GM23338 (cell line): ENCODE data around the gene SEMA4D.

ENCODE experiments used
- CREB1 ChIP-seq: fragments of 250-450 bp; sonication (Bioruptor Pico); IDR thresholded peaks from 2 replicates; pipeline ENCODE4 v1.5.0; 2020; ENCODE audit warnings: low read depth, mild to moderate bottlenecking, moderate library complexity
- EZH2 ChIP-seq: fragments of 200-600 bp; sonication (generic); IDR thresholded peaks from one replicate; pipeline ENCODE4 v1.8.0; 2017; ENCODE audit warnings: antibody characterized with exemption, mild to moderate bottlenecking, low read depth; ENCODE audit not compliant: unreplicated experiment
- EZH2phosphoT487 ChIP-seq: fragments of 200-600 bp; sonication (generic); IDR thresholded peaks from one replicate; pipeline ENCODE4 v1.8.1; 2018; ENCODE audit warnings: antibody characterized with exemption; ENCODE audit not compliant: unreplicated experiment
- JUNB ChIP-seq: IDR thresholded peaks from one replicate; pipeline ENCODE4 v1.6.1; 2016; ENCODE audit warnings: antibody characterized with exemption; ENCODE audit not compliant: unreplicated experiment
- POLR2AphosphoS5 ChIP-seq: IDR thresholded peaks from 2 replicates; pipeline ENCODE4 v1.6.1; 2016; ENCODE audit warnings: antibody characterized with exemption, low read depth
- ZNF331 ChIP-seq: fragments of 250-450 bp; sonication (Bioruptor Pico); IDR thresholded peaks from 2 replicates; pipeline ENCODE4 v1.5.0; 2020; ENCODE audit warnings: low read depth, mild to moderate bottlenecking, moderate library complexity
- TF ChIP-seq, protein P1 (sequence below), 2 experiments: fragments of 200-600 bp in 1 of 2; sonication (generic) in 1 of 2; conservative IDR thresholded peaks; 2 replicates each; pipeline versions ENCODE4 v1.5.1 to v1.6.1; 2016 to 2017; ENCODE audit warnings: antibody characterized with exemption in 2 of 2, low read depth in 2 of 2, mild to moderate bottlenecking in 2 of 2, moderate library complexity in 1 of 2
- TF ChIP-seq, protein P2 (sequence below): IDR thresholded peaks from one replicate; pipeline ENCODE4 v1.6.1; 2018; ENCODE audit warnings: antibody characterized with exemption; ENCODE audit not compliant: unreplicated experiment
- TF ChIP-seq, protein P3 (sequence below): IDR thresholded peaks from 2 replicates; pipeline ENCODE4 v1.6.1; 2016; ENCODE audit warnings: antibody characterized with exemption

DNA sequence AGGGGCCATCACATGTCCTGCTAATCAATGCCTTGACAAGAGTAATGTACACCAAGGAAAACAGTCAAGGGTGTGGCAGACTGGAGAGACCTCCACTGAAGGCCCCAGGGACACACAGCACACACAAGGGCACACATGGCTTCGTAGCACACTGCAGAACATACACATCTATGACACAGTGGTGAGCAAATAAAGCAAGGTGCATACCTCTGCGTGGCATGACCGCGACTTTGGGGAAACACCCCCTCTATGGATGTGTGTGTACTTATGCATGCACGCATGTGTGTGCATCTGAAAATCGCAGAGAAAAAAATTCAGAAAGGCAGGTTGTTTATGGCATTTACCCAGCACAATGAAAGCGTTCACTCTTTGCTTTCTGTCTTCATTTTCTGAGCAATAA lies 20.5 kb downstream of the SEMA4D start:
- no peak for TF ChIP-seq EZH2phosphoT487
- TF ChIP-seq, protein P1, sequence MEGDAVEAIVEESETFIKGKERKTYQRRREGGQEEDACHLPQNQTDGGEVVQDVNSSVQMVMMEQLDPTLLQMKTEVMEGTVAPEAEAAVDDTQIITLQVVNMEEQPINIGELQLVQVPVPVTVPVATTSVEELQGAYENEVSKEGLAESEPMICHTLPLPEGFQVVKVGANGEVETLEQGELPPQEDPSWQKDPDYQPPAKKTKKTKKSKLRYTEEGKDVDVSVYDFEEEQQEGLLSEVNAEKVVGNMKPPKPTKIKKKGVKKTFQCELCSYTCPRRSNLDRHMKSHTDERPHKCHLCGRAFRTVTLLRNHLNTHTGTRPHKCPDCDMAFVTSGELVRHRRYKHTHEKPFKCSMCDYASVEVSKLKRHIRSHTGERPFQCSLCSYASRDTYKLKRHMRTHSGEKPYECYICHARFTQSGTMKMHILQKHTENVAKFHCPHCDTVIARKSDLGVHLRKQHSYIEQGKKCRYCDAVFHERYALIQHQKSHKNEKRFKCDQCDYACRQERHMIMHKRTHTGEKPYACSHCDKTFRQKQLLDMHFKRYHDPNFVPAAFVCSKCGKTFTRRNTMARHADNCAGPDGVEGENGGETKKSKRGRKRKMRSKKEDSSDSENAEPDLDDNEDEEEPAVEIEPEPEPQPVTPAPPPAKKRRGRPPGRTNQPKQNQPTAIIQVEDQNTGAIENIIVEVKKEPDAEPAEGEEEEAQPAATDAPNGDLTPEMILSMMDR (conservative IDR thresholded peaks at IDR 0.05; ENCODE audit: low read depth in 2 of 2), result no peak
- TF ChIP-seq ZNF331 (CRISPR knock-in tag), result no peak
- no peak for TF ChIP-seq EZH2
- TF ChIP-seq, protein P2, sequence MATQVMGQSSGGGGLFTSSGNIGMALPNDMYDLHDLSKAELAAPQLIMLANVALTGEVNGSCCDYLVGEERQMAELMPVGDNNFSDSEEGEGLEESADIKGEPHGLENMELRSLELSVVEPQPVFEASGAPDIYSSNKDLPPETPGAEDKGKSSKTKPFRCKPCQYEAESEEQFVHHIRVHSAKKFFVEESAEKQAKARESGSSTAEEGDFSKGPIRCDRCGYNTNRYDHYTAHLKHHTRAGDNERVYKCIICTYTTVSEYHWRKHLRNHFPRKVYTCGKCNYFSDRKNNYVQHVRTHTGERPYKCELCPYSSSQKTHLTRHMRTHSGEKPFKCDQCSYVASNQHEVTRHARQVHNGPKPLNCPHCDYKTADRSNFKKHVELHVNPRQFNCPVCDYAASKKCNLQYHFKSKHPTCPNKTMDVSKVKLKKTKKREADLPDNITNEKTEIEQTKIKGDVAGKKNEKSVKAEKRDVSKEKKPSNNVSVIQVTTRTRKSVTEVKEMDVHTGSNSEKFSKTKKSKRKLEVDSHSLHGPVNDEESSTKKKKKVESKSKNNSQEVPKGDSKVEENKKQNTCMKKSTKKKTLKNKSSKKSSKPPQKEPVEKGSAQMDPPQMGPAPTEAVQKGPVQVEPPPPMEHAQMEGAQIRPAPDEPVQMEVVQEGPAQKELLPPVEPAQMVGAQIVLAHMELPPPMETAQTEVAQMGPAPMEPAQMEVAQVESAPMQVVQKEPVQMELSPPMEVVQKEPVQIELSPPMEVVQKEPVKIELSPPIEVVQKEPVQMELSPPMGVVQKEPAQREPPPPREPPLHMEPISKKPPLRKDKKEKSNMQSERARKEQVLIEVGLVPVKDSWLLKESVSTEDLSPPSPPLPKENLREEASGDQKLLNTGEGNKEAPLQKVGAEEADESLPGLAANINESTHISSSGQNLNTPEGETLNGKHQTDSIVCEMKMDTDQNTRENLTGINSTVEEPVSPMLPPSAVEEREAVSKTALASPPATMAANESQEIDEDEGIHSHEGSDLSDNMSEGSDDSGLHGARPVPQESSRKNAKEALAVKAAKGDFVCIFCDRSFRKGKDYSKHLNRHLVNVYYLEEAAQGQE, result no peak
- TF ChIP-seq CREB1 (CRISPR knock-in tag), result no peak
- TF ChIP-seq, protein P3, sequence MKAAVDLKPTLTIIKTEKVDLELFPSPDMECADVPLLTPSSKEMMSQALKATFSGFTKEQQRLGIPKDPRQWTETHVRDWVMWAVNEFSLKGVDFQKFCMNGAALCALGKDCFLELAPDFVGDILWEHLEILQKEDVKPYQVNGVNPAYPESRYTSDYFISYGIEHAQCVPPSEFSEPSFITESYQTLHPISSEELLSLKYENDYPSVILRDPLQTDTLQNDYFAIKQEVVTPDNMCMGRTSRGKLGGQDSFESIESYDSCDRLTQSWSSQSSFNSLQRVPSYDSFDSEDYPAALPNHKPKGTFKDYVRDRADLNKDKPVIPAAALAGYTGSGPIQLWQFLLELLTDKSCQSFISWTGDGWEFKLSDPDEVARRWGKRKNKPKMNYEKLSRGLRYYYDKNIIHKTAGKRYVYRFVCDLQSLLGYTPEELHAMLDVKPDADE, result no peak
- TF ChIP-seq JUNB, result no peak
- no peak for TF ChIP-seq POLR2AphosphoS5
